CD14-positive monocyte (primary cell): ENCODE data around the gene ADGRF5. TPM values are rescaled to one million over a fixed set of nuclear protein-coding genes. Genes with fewer than 3 reads are reported as not detected.

Experiments used
- DNase-seq, 3 donors: peaks; one replicate each; pipeline ENCODE4 v3.0.0-alpha.2; 2011 to 2022
- H2AFZ ChIP-seq: 2 replicates; pipeline ENCODE4 v1.6.0; 2012; ENCODE audit warnings: mild to moderate bottlenecking, low read depth, low read length, inconsistent platforms; ENCODE audit not compliant: insufficient read depth, poor library complexity, severe bottlenecking
- H3K27ac ChIP-seq, 2 donors: 1 replicate in 1 of 2; 2 replicates in 1 of 2; pipeline ENCODE4 v1.5.1; 2012 to 2013; ENCODE audit warnings: low read length in 2 of 2, control low read depth in 1 of 2, inconsistent platforms in 1 of 2, low read depth in 1 of 2, mild to moderate bottlenecking in 1 of 2
- H3K27me3 ChIP-seq, 2 donors: one replicate each; pipeline versions ENCODE4 v1.6.0 to v1.6.1; 2011 to 2013; ENCODE audit warnings: low read length in 2 of 2; ENCODE audit not compliant: control insufficient read depth in 2 of 2, insufficient read depth in 2 of 2
- H3K36me3 ChIP-seq, 2 donors: replicated peaks in 1 of 2; 1 replicate in 1 of 2; 2 replicates in 1 of 2; pipeline versions ENCODE4 v1.5.1 to v1.6.1; 2012 to 2013; ENCODE audit warnings: low read length in 2 of 2, control low read depth in 1 of 2, inconsistent platforms in 1 of 2, mild to moderate bottlenecking in 1 of 2; ENCODE audit not compliant: insufficient read depth in 2 of 2, control insufficient read depth in 1 of 2
- H3K4me1 ChIP-seq, 2 donors: 1 replicate in 1 of 2; 2 replicates in 1 of 2; pipeline versions ENCODE4 v1.5.1 to v1.6.1; 2012 to 2013; ENCODE audit warnings: low read length in 2 of 2, control low read depth in 1 of 2, inconsistent platforms in 1 of 2, mild to moderate bottlenecking in 1 of 2, moderate library complexity in 1 of 2; ENCODE audit not compliant: insufficient read depth in 2 of 2, control insufficient read depth in 1 of 2
- H3K4me2 ChIP-seq: replicated peaks from 2 replicates; pipeline ENCODE3; 2012; ENCODE audit warnings: low read length, moderate library complexity, mild to moderate bottlenecking; ENCODE audit not compliant: poor library complexity, severe bottlenecking; ENCODE audit errors: extremely low read depth
- H3K4me3 ChIP-seq, 3 experiments: fragments of 200-600 bp in 1 of 3; sonication (generic) in 1 of 3; replicated peaks in 1 of 3; 1 replicate in 2 of 3; 2 replicates in 1 of 3; pipeline ENCODE4 v1.5.1; 2011 to 2013; ENCODE audit warnings: low read length in 3 of 3, mild to moderate bottlenecking in 3 of 3, control low read depth in 2 of 3, low read depth in 2 of 3, inconsistent platforms in 1 of 3, moderate library complexity in 1 of 3
- H3K79me2 ChIP-seq: 2 replicates; pipeline ENCODE4 v1.6.0; 2012; ENCODE audit warnings: mild to moderate bottlenecking, control low read depth, inconsistent platforms, low read length, moderate library complexity; ENCODE audit not compliant: insufficient read depth
- H3K9ac ChIP-seq: 2 replicates; pipeline ENCODE4 v1.6.0; 2017; ENCODE audit warnings: low read length, mild to moderate bottlenecking; ENCODE audit not compliant: insufficient read depth, poor library complexity, severe bottlenecking
- H3K9me3 ChIP-seq, 2 donors: replicated peaks in 1 of 2; 1 replicate in 1 of 2; 2 replicates in 1 of 2; pipeline versions ENCODE4 v1.5.1 to v1.6.1; 2012 to 2013; ENCODE audit warnings: low read length in 2 of 2, control low read depth in 1 of 2; ENCODE audit not compliant: control insufficient read depth in 1 of 2, insufficient read depth in 1 of 2
- H4K20me1 ChIP-seq: 2 replicates; pipeline ENCODE4 v1.6.0; 2012; ENCODE audit warnings: mild to moderate bottlenecking, low read length, control low read depth, moderate library complexity; ENCODE audit not compliant: insufficient read depth
- H3K27ac Mint-ChIP-seq, 7 donors: one replicate each; pipeline ENCODE4 v1.8.0; 2020; ENCODE audit warnings: mild to moderate bottlenecking in 7 of 7, mixed read lengths in 7 of 7, moderate library complexity in 6 of 7, inconsistent platforms in 2 of 7
- H3K27me3 Mint-ChIP-seq, 3 donors: one replicate each; pipeline ENCODE4 v1.8.0; 2021 to 2022; ENCODE audit warnings: low read depth in 3 of 3, mild to moderate bottlenecking in 3 of 3, mixed read lengths in 3 of 3, moderate library complexity in 3 of 3, inconsistent platforms in 1 of 3
- H3K36me3 Mint-ChIP-seq, 2 donors: one replicate each; pipeline ENCODE4 v1.8.0; 2020; ENCODE audit warnings: mixed read lengths in 2 of 2, inconsistent platforms in 1 of 2, mild to moderate bottlenecking in 1 of 2
- H3K4me1 Mint-ChIP-seq: one replicate; pipeline ENCODE4 v1.8.0; 2020; ENCODE audit warnings: mild to moderate bottlenecking, mixed read lengths
- H3K4me3 Mint-ChIP-seq, 2 donors: one replicate each; pipeline ENCODE4 v1.8.0; 2020; ENCODE audit warnings: mild to moderate bottlenecking in 2 of 2, mixed read lengths in 2 of 2, moderate library complexity in 1 of 2
- H3K9me3 Mint-ChIP-seq, 7 donors: one replicate each; pipeline ENCODE4 v1.8.0; 2020 to 2022; ENCODE audit warnings: mixed read lengths in 7 of 7, mild to moderate bottlenecking in 6 of 7, moderate library complexity in 6 of 7, inconsistent platforms in 2 of 7
- WGBS: methylation state at CpG from one replicate; pipeline ENCODE4 v1.1.5; 2013; ENCODE audit warnings: missing lambda C conversion rate; ENCODE audit not compliant: insufficient coverage; 5-methylcytosine and 5-hydroxymethylcytosine counted together
- intact Hi-C, 2 donors: fragments of 100-400 bp; cut with micrococcal nuclease; formaldehyde crosslinking; loops; one replicate each; pipeline versions ENCODE4 v1.15.0 to v1.15.1; 2023
- polyA plus RNA-seq, 3 donors: library from polyadenylated mRNA; depleted of rRNA in 1 of 3; unstranded in 2 of 3; stranded (reverse) in 1 of 3; fragments of 300-500 nt in 2 of 3; fragments of >200 nt in 1 of 3; fragmentation: Illumina TruSeq in 2 of 3; gene quantifications; 1 replicate in 2 of 3; 2 replicates in 1 of 3; pipeline ENCODE4 v1.2.3, GENCODE V29; 2012 to 2021
- TF ChIP-seq, protein P1 (sequence below): fragments of 200-600 bp; IDR thresholded peaks from one replicate; pipeline ENCODE4 v1.8.0; 2022; ENCODE audit warnings: antibody characterized with exemption, mild to moderate bottlenecking

ADGRF5 gene
- polyA plus RNA-seq, 3 donors = not detected

DNA sequence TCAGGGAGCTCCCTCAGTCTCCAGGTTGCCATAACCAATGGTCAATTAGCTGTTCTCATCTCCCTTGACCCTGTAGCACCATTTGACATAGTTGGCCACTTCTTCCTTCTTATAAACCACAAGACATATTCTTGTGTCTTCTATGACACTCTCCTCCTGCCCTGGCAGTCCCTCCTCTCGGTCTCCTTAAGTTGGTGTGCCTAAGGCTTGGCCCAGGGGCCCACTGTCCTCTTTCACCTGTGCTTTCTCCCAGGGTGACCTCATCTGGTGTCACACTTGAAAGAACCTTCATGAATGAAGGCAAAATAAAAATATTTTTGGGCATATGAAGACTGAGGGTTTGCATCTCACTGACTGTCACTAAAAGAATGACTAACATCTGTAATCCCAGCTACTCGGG, 9.7 kb upstream of the ADGRF5 start:
- H4K20me1 ChIP-seq = no peaks in the 10 kb centered on the region
- TF ChIP-seq, protein P1, sequence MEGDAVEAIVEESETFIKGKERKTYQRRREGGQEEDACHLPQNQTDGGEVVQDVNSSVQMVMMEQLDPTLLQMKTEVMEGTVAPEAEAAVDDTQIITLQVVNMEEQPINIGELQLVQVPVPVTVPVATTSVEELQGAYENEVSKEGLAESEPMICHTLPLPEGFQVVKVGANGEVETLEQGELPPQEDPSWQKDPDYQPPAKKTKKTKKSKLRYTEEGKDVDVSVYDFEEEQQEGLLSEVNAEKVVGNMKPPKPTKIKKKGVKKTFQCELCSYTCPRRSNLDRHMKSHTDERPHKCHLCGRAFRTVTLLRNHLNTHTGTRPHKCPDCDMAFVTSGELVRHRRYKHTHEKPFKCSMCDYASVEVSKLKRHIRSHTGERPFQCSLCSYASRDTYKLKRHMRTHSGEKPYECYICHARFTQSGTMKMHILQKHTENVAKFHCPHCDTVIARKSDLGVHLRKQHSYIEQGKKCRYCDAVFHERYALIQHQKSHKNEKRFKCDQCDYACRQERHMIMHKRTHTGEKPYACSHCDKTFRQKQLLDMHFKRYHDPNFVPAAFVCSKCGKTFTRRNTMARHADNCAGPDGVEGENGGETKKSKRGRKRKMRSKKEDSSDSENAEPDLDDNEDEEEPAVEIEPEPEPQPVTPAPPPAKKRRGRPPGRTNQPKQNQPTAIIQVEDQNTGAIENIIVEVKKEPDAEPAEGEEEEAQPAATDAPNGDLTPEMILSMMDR = no peak
- H3K9ac ChIP-seq = no peak overlapping the region
- peaks cover 0 to 5% (median under 1%) of the 10 kb centered on the region in 3 donors for H3K27me3 Mint-ChIP-seq
- H2AFZ ChIP-seq = no peak overlapping the region
- no peak overlapping the region for H3K27ac ChIP-seq
- H3K4me3 Mint-ChIP-seq = no peak overlapping the region
- no peak overlapping the region for H3K4me2 ChIP-seq
- no peaks in the 10 kb centered on the region for H3K4me1 Mint-ChIP-seq
- 86% methylated on average over 1 of the region's 2 CpGs for WGBS
- no peaks in the 10 kb centered on the region for H3K36me3 Mint-ChIP-seq
- H3K9me3 ChIP-seq = no peaks in the 10 kb centered on the region
- H3K36me3 ChIP-seq = no peaks in the 10 kb centered on the region
- no peak overlapping the region for H3K4me3 ChIP-seq
- DNase-seq = no peak
- H3K27ac Mint-ChIP-seq = no peak overlapping the region
- peaks cover 0 to 2% (median 0%) of the 10 kb centered on the region in 7 donors for H3K9me3 Mint-ChIP-seq
- H3K79me2 ChIP-seq = no peaks in the 10 kb centered on the region
- H3K27me3 ChIP-seq = no peaks in the 10 kb centered on the region
- H3K4me1 ChIP-seq = no peaks in the 10 kb centered on the region
- intact Hi-C loops = no loop called here

DNA sequence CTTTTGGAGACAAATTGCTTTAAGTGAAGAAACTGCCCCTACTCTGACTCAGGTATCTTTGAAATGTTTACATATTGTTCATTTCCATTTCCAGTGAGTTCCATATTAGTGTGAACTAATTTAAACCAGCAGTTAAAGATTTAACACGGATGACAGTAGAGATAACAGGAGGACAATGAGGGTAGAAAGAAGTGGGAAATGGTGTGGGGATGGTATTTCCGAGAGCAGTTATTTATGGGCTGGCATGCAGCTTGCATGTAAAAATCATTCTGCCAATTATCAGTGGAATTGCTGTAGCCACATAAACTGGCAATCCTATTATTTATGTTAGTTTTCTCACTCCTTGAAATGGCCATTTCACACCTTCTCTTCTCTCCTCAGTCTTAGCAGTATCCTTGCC, 8.6 kb upstream of the ADGRF5 start:
- H3K4me3 ChIP-seq = no peak overlapping the region
- Mint-ChIP-seq H3K4me3 (no peak overlapping the region), H3K27me3 (peaks cover 0 to 3% (median 1%) of the 10 kb centered on the region in 3 donors), H3K4me1 (no peaks in the 10 kb centered on the region), H3K27ac (no peak overlapping the region), H3K36me3 (no peaks in the 10 kb centered on the region), H3K9me3 (peaks cover 0 to 2% (median 0%) of the 10 kb centered on the region in 7 donors)
- H3K36me3 ChIP-seq = no peaks in the 10 kb centered on the region
- H2AFZ ChIP-seq = no peak overlapping the region
- H3K27ac ChIP-seq = no peak overlapping the region
- no peaks in the 10 kb centered on the region for H3K4me1 ChIP-seq
- no peaks in the 10 kb centered on the region for H3K27me3 ChIP-seq
- H3K9ac ChIP-seq = no peak overlapping the region
- DNase-seq = no peak
- TF ChIP-seq, protein P1 = no peak
- WGBS = 86% methylated on average over 1 of the region's 2 CpGs
- H3K79me2 ChIP-seq = no peaks in the 10 kb centered on the region
- H3K9me3 ChIP-seq = no peaks in the 10 kb centered on the region
- no peaks in the 10 kb centered on the region for H4K20me1 ChIP-seq
- H3K4me2 ChIP-seq = no peak overlapping the region
- intact Hi-C loops = no loop called here
